GM19463 (cell line): ENCODE measurements around the gene IL26.
"Not testable (repeated sequence)": the region's sequence is repeated elsewhere in the genome, so short reads cannot be mapped to it uniquely, and the experiment has no call there.

Experiments used
- ATAC-seq: cut with Tn5 transposase; IDR thresholded peaks from one replicate; pipeline ENCODE4 v1.9.1; 2021; ENCODE audit warnings: mild to moderate bottlenecking, moderate library complexity; ENCODE audit not compliant: unreplicated experiment

Gene IL26

GRCh38 chr12:68240975-68241374, 15.4 kb upstream of the IL26 start:
- ATAC-seq, result peak; percentile 97

- no peak for ATAC-seq
These were observed 14.5 kb upstream of the IL26 start for GRCh38 chr12:68240079-68240478.

GRCh38 chr12:68239309-68239982, 13.8 kb upstream of the IL26 start:
- ATAC-seq, result no peak

- ATAC-seq, result no peak
These were observed 12.0 kb upstream of the IL26 start for GRCh38 chr12:68237619-68238018.

- no peak for ATAC-seq
These were observed 11.5 kb upstream of the IL26 start for GRCh38 chr12:68237078-68237477.

- ATAC-seq, result peak; percentile 56
These were observed 10.9 kb upstream of the IL26 start for GRCh38 chr12:68236421-68237059.

- no peak for ATAC-seq
These were observed 10.0 kb upstream of the IL26 start for GRCh38 chr12:68235576-68235975.

- ATAC-seq, result no peak
These were observed 8.5 kb upstream of the IL26 start for GRCh38 chr12:68234140-68234539.

- ATAC-seq, result no peak
These were observed 7.9 kb upstream of the IL26 start for GRCh38 chr12:68233498-68233897.

GRCh38 chr12:68231691-68232090, 6.1 kb upstream of the IL26 start:
- no peak for ATAC-seq

- ATAC-seq, result no peak
These were observed 5.6 kb upstream of the IL26 start for GRCh38 chr12:68231229-68231628.

- no peak for ATAC-seq
These were observed 4.3 kb upstream of the IL26 start for GRCh38 chr12:68229956-68230355.

- no peak for ATAC-seq
These were observed 1.7 kb upstream of the IL26 start for GRCh38 chr12:68227356-68227755.

- ATAC-seq, result no peak
These were observed 861 bp downstream of the IL26 start for GRCh38 chr12:68224613-68225285.

GRCh38 chr12:68223067-68223747, 2.4 kb downstream of the IL26 start:
- peak; percentile 93 for ATAC-seq

- ATAC-seq, result no peak
These were observed 3.3 kb downstream of the IL26 start for GRCh38 chr12:68222326-68222725.

- ATAC-seq, result no peak
These were observed 4.1 kb downstream of the IL26 start for GRCh38 chr12:68221497-68221896.

GRCh38 chr12:68210875-68211274, 14.7 kb downstream of the IL26 start:
- ATAC-seq, result no peak

- ATAC-seq, result not testable (repeated sequence)
These were observed 16.4 kb downstream of the IL26 start for GRCh38 chr12:68209048-68209728.

GRCh38 chr12:68207276-68207675, 18.3 kb downstream of the IL26 start:
- no peak for ATAC-seq

- ATAC-seq, result no peak
These were observed 19.2 kb downstream of the IL26 start for GRCh38 chr12:68206446-68206845.
